GM12878 (cell line): Measurements from ENCODE around the gene CNKSR1.

Experiments used
- CBX5 ChIP-seq: sonication (generic); IDR thresholded peaks from 2 replicates; pipeline ENCODE4 v1.6.1; 2016; ENCODE audit warnings: low read depth, moderate library complexity, mild to moderate bottlenecking, inconsistent platforms
- ETV6 ChIP-seq, 2 experiments: fragments of 450-650 bp in 1 of 2; IDR thresholded peaks in 1 of 2; conservative IDR thresholded peaks in 1 of 2; 2 replicates each; pipeline ENCODE4 v1.6.1; 2014; ENCODE audit warnings: antibody characterized with exemption in 1 of 2, borderline replicate concordance in 1 of 2, low read depth in 1 of 2, mild to moderate bottlenecking in 1 of 2, moderate library complexity in 1 of 2
- JUNB ChIP-seq: IDR thresholded peaks from 2 replicates; pipeline ENCODE4 v1.6.1; 2016; ENCODE audit warnings: antibody characterized with exemption, mild to moderate bottlenecking
- NFYA ChIP-seq: IDR thresholded peaks from 2 replicates; pipeline ENCODE4 v1.6.1; 2011; ENCODE audit warnings: low read depth, mild to moderate bottlenecking, low read length, improper control_type of control experiment, borderline replicate concordance
- NR2C1 ChIP-seq: fragments of 450-650 bp; IDR thresholded peaks from 2 replicates; pipeline ENCODE4 v1.6.1; 2017; ENCODE audit warnings: antibody characterized with exemption, mild to moderate bottlenecking, moderate library complexity
- RAD21 ChIP-seq: IDR thresholded peaks from 2 replicates; pipeline ENCODE4 v1.6.1; 2011; ENCODE audit warnings: mild to moderate bottlenecking, low read depth, low read length, moderate library complexity; ENCODE audit not compliant: insufficient read depth
- SMC3 ChIP-seq: IDR thresholded peaks from 2 replicates; pipeline ENCODE4 v1.6.1; 2011; ENCODE audit warnings: low read length, improper control_type of control experiment, borderline replicate concordance
- TF ChIP-seq, protein P1 (sequence below), 3 experiments: IDR thresholded peaks in 2 of 3; conservative IDR thresholded peaks in 1 of 3; 2 replicates each; pipeline ENCODE4 v1.5.1; 2011; ENCODE audit warnings: low read depth in 3 of 3, low read length in 3 of 3, mild to moderate bottlenecking in 3 of 3, control low read depth in 2 of 3, moderate library complexity in 2 of 3, inconsistent platforms in 1 of 3, mixed read lengths in 1 of 3; ENCODE audit not compliant: control insufficient read depth in 2 of 3, insufficient read depth in 1 of 3; ENCODE audit errors: extremely low read depth in 1 of 3
- TF ChIP-seq, protein P2 (sequence below): fragments of 150-350 bp; IDR thresholded peaks from 2 replicates; pipeline ENCODE4 v1.6.1; 2016; ENCODE audit warnings: low read depth, low read length
- TF ChIP-seq, protein P3 (sequence below): IDR thresholded peaks from 2 replicates; pipeline ENCODE4 v1.6.1; 2012; ENCODE audit warnings: mild to moderate bottlenecking, low read depth, low read length
- TF ChIP-seq, protein P4 (sequence below): IDR thresholded peaks from 2 replicates; pipeline ENCODE4 v1.6.1; 2011; ENCODE audit warnings: mild to moderate bottlenecking, low read depth, low read length, moderate library complexity; ENCODE audit not compliant: insufficient replicate concordance

DNA sequence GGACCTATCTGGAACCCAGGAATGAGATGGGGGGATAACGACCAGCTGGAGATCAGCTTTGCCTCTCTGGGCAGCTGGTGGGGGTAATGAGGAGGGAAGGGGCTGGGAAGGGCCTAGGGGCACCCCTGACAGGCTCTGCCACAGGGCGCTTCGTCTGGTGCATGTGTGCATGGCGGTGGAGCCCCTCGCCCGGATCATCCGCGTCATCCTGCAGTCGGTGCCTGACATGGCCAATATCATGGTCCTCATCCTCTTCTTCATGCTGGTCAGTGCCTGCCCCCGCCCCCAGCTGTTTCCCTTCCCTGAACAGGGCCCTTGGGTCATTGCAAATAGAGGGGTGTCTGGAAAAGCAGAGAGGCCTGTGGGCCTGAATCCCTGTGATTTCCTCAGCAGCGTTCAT lies 20.5 kb downstream of the CNKSR1 start:
- TF ChIP-seq CBX5 (no peak), JUNB (no peak), RAD21 (no peak), ETV6 (conservative IDR thresholded peaks at IDR 0.05 in 1 of 2, IDR thresholded peaks at IDR 0.05 in 1 of 2; ENCODE audit: borderline replicate concordance in 1 of 2, low read depth in 1 of 2) (no peak), NFYA (no peak), SMC3 (no peak), NR2C1 (no peak)
- TF ChIP-seq, protein P1, sequence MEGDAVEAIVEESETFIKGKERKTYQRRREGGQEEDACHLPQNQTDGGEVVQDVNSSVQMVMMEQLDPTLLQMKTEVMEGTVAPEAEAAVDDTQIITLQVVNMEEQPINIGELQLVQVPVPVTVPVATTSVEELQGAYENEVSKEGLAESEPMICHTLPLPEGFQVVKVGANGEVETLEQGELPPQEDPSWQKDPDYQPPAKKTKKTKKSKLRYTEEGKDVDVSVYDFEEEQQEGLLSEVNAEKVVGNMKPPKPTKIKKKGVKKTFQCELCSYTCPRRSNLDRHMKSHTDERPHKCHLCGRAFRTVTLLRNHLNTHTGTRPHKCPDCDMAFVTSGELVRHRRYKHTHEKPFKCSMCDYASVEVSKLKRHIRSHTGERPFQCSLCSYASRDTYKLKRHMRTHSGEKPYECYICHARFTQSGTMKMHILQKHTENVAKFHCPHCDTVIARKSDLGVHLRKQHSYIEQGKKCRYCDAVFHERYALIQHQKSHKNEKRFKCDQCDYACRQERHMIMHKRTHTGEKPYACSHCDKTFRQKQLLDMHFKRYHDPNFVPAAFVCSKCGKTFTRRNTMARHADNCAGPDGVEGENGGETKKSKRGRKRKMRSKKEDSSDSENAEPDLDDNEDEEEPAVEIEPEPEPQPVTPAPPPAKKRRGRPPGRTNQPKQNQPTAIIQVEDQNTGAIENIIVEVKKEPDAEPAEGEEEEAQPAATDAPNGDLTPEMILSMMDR (IDR thresholded peaks at IDR 0.05 in 2 of 3, conservative IDR thresholded peaks at IDR 0.05 in 1 of 3; ENCODE audit: control insufficient read depth in 2 of 3, extremely low read depth in 1 of 3, insufficient read depth in 1 of 3, low read depth in 3 of 3, low read length in 3 of 3), result no peak
- TF ChIP-seq, protein P2, sequence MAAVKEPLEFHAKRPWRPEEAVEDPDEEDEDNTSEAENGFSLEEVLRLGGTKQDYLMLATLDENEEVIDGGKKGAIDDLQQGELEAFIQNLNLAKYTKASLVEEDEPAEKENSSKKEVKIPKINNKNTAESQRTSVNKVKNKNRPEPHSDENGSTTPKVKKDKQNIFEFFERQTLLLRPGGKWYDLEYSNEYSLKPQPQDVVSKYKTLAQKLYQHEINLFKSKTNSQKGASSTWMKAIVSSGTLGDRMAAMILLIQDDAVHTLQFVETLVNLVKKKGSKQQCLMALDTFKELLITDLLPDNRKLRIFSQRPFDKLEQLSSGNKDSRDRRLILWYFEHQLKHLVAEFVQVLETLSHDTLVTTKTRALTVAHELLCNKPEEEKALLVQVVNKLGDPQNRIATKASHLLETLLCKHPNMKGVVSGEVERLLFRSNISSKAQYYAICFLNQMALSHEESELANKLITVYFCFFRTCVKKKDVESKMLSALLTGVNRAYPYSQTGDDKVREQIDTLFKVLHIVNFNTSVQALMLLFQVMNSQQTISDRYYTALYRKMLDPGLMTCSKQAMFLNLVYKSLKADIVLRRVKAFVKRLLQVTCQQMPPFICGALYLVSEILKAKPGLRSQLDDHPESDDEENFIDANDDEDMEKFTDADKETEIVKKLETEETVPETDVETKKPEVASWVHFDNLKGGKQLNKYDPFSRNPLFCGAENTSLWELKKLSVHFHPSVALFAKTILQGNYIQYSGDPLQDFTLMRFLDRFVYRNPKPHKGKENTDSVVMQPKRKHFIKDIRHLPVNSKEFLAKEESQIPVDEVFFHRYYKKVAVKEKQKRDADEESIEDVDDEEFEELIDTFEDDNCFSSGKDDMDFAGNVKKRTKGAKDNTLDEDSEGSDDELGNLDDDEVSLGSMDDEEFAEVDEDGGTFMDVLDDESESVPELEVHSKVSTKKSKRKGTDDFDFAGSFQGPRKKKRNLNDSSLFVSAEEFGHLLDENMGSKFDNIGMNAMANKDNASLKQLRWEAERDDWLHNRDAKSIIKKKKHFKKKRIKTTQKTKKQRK, result no peak
- TF ChIP-seq, protein P3, sequence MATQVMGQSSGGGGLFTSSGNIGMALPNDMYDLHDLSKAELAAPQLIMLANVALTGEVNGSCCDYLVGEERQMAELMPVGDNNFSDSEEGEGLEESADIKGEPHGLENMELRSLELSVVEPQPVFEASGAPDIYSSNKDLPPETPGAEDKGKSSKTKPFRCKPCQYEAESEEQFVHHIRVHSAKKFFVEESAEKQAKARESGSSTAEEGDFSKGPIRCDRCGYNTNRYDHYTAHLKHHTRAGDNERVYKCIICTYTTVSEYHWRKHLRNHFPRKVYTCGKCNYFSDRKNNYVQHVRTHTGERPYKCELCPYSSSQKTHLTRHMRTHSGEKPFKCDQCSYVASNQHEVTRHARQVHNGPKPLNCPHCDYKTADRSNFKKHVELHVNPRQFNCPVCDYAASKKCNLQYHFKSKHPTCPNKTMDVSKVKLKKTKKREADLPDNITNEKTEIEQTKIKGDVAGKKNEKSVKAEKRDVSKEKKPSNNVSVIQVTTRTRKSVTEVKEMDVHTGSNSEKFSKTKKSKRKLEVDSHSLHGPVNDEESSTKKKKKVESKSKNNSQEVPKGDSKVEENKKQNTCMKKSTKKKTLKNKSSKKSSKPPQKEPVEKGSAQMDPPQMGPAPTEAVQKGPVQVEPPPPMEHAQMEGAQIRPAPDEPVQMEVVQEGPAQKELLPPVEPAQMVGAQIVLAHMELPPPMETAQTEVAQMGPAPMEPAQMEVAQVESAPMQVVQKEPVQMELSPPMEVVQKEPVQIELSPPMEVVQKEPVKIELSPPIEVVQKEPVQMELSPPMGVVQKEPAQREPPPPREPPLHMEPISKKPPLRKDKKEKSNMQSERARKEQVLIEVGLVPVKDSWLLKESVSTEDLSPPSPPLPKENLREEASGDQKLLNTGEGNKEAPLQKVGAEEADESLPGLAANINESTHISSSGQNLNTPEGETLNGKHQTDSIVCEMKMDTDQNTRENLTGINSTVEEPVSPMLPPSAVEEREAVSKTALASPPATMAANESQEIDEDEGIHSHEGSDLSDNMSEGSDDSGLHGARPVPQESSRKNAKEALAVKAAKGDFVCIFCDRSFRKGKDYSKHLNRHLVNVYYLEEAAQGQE, result no peak
- TF ChIP-seq, protein P4, sequence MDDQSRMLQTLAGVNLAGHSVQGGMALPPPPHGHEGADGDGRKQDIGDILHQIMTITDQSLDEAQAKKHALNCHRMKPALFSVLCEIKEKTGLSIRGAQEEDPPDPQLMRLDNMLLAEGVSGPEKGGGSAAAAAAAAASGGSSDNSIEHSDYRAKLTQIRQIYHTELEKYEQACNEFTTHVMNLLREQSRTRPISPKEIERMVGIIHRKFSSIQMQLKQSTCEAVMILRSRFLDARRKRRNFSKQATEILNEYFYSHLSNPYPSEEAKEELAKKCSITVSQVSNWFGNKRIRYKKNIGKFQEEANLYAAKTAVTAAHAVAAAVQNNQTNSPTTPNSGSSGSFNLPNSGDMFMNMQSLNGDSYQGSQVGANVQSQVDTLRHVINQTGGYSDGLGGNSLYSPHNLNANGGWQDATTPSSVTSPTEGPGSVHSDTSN, result no peak
